Neural cell (in vitro differentiated cells): ENCODE measurements around the gene BMP7. TPM values are rescaled to one million over a fixed set of nuclear protein-coding genes. Genes with fewer than 3 reads are reported as not detected.

ENCODE experiments used
- H2AFZ ChIP-seq: fragments of 200-600, 300-800 bp; sonication (generic), shearing (Covaris generic); 2 replicates; pipeline ENCODE4 v1.6.0; 2014; ENCODE audit warnings: low read depth, mild to moderate bottlenecking, antibody characterized with exemption, low read length, moderate library complexity
- H3F3A ChIP-seq: fragments of 200-600 bp; shearing (Covaris generic); 2 replicates; pipeline ENCODE4 v1.6.1; 2016; ENCODE audit warnings: mild to moderate bottlenecking, moderate library complexity, mixed read lengths, antibody characterized with exemption, low read length; ENCODE audit not compliant: insufficient read depth, poor library complexity, severe bottlenecking
- H3K27ac ChIP-seq: fragments of 200-600, 300-800 bp; sonication (generic), shearing (Covaris generic); 2 replicates; pipeline ENCODE4 v1.5.1; 2014; ENCODE audit warnings: mild to moderate bottlenecking, low read length, moderate library complexity
- H3K27me3 ChIP-seq: fragments of 300-800, 200-600 bp; sonication (generic), shearing (Covaris generic); 2 replicates; pipeline ENCODE4 v1.6.0; 2014; ENCODE audit warnings: mild to moderate bottlenecking, low read depth, low read length, moderate library complexity; ENCODE audit not compliant: insufficient read depth
- H3K36me3 ChIP-seq: fragments of 300-800, 200-600 bp; sonication (generic), shearing (Covaris generic); 2 replicates; pipeline ENCODE4 v1.5.1; 2014; ENCODE audit warnings: mild to moderate bottlenecking, antibody characterized with exemption, low read length, moderate library complexity; ENCODE audit not compliant: insufficient read depth
- H3K4me2 ChIP-seq: fragments of 300-800, 200-600 bp; sonication (generic), shearing (Covaris generic); 2 replicates; pipeline ENCODE4 v1.6.0; 2014; ENCODE audit warnings: mild to moderate bottlenecking, low read length
- H3K4me3 ChIP-seq: fragments of 300-800, 200-600 bp; sonication (generic), shearing (Covaris generic); 2 replicates; pipeline ENCODE4 v1.5.1; 2014; ENCODE audit warnings: mild to moderate bottlenecking, low read length, moderate library complexity
- H3K79me2 ChIP-seq: fragments of 200-600 bp; shearing (Covaris generic); replicated peaks from 2 replicates; pipeline ENCODE4 v1.6.0; 2014; ENCODE audit warnings: mild to moderate bottlenecking, low read length, moderate library complexity; ENCODE audit not compliant: insufficient read depth
- H3K9ac ChIP-seq: fragments of 300-800, 200-600 bp; sonication (generic), shearing (Covaris generic); 2 replicates; pipeline ENCODE4 v1.6.1; 2016; ENCODE audit warnings: mild to moderate bottlenecking, low read length, mixed read lengths
- H3K9me2 ChIP-seq: fragments of 200-600 bp; shearing (Covaris generic); 2 replicates; pipeline ENCODE4 v1.6.1; 2016; ENCODE audit warnings: mild to moderate bottlenecking, low read length, mixed read lengths; ENCODE audit not compliant: insufficient read depth
- H3K9me3 ChIP-seq: fragments of 200-600, 300-800 bp; sonication (generic), shearing (Covaris generic); 2 replicates; pipeline ENCODE4 v1.6.1; 2016; ENCODE audit warnings: mild to moderate bottlenecking, mixed run types, low read length, moderate library complexity, mixed read lengths
- H4K20me1 ChIP-seq: fragments of 200-600 bp; shearing (Covaris generic); 2 replicates; pipeline ENCODE4 v1.6.1; 2016; ENCODE audit warnings: mild to moderate bottlenecking, mixed run types; ENCODE audit not compliant: insufficient read depth
- CTCF ChIP-seq: fragments of 450-650 bp; IDR thresholded peaks from 2 replicates; pipeline ENCODE4 v1.5.1; 2014; ENCODE audit warnings: antibody characterized with exemption, mild to moderate bottlenecking, moderate library complexity; ENCODE audit not compliant: poor library complexity, severe bottlenecking
- EP300 ChIP-seq: fragments of 450-650 bp; conservative IDR thresholded peaks from 2 replicates; pipeline ENCODE4 v1.6.1; 2014; ENCODE audit warnings: antibody characterized with exemption, mild to moderate bottlenecking, moderate library complexity; ENCODE audit not compliant: poor library complexity, severe bottlenecking
- EZH2 ChIP-seq: fragments of 200-600, 300-800 bp; shearing (Covaris generic), sonication (generic); IDR thresholded peaks from 2 replicates; pipeline ENCODE4 v1.6.1; 2014; ENCODE audit warnings: antibody characterized with exemption, low read length, borderline replicate concordance, mild to moderate bottlenecking; ENCODE audit not compliant: insufficient read depth, poor library complexity, severe bottlenecking
- MXI1 ChIP-seq: fragments of 450-650 bp; conservative IDR thresholded peaks from 2 replicates; pipeline ENCODE4 v1.6.1; 2014; ENCODE audit warnings: antibody characterized with exemption, mild to moderate bottlenecking; ENCODE audit not compliant: poor library complexity, severe bottlenecking
- POLR2AphosphoS5 ChIP-seq: IDR thresholded peaks from 2 replicates; pipeline ENCODE4 v1.6.1; 2012
- RAD21 ChIP-seq: fragments of 450-650 bp; conservative IDR thresholded peaks from 2 replicates; pipeline ENCODE4 v1.6.1; 2014; ENCODE audit warnings: antibody characterized with exemption, mild to moderate bottlenecking, moderate library complexity
- REST ChIP-seq: IDR thresholded peaks from 2 replicates; pipeline ENCODE4 v1.6.1; 2012; ENCODE audit warnings: borderline replicate concordance
- SMC3 ChIP-seq: fragments of 450-650 bp; conservative IDR thresholded peaks from 2 replicates; pipeline ENCODE4 v1.6.1; 2014; ENCODE audit warnings: antibody characterized with exemption, mild to moderate bottlenecking, moderate library complexity; ENCODE audit not compliant: poor library complexity
- TAF1 ChIP-seq: IDR thresholded peaks from 2 replicates; pipeline ENCODE4 v1.6.1; 2012; ENCODE audit warnings: low read depth
- polyA plus RNA-seq: library from polyadenylated mRNA; depleted of rRNA; stranded (reverse); fragments of >200 nt; gene quantifications from 2 replicates; pipeline ENCODE4 v1.2.3, GENCODE V29; 2014

BMP7 gene
- polyA plus RNA-seq, 1 donor from 2014 or later: 3.6 TPM

GRCh38 chr20:57282670-57283361 lies 16.4 kb upstream of the BMP7 start:
- no peak overlapping the region for H3K4me3 ChIP-seq
- H3K27ac ChIP-seq: no peak overlapping the region
- H3K9ac ChIP-seq: no peak overlapping the region

GRCh38 chr20:57281900-57282299 lies 15.5 kb upstream of the BMP7 start:
- no peak overlapping the region for H3K4me3 ChIP-seq
- no peak overlapping the region for H3K27ac ChIP-seq
- H3K27me3 ChIP-seq: peaks cover 1% of the 10 kb centered on the region
- no peak overlapping the region for H3K4me2 ChIP-seq
- no peak for TF ChIP-seq EZH2
- no peak for TF ChIP-seq MXI1
- TF ChIP-seq RAD21: no peak
- TF ChIP-seq POLR2AphosphoS5: no peak
- TF ChIP-seq CTCF: no peak
- no peak for TF ChIP-seq EP300
- no peak for TF ChIP-seq TAF1
- no peaks in the 10 kb centered on the region for H3F3A ChIP-seq
- H2AFZ ChIP-seq: no peak overlapping the region
- no peaks in the 10 kb centered on the region for H3K36me3 ChIP-seq
- no peaks in the 10 kb centered on the region for H4K20me1 ChIP-seq
- no peaks in the 10 kb centered on the region for H3K79me2 ChIP-seq
- no peaks in the 10 kb centered on the region for H3K9me3 ChIP-seq
- H3K9ac ChIP-seq: no peak overlapping the region
- H3K9me2 ChIP-seq: no peaks in the 10 kb centered on the region

More at GRCh38 chr20:57282670-57283361, 16.4 kb upstream of the BMP7 start:
- H3K36me3 ChIP-seq: no peaks in the 10 kb centered on the region
- no peaks in the 10 kb centered on the region for H4K20me1 ChIP-seq
- H3K79me2 ChIP-seq: no peaks in the 10 kb centered on the region
- TF ChIP-seq CTCF: no peak
- TF ChIP-seq TAF1: no peak
- no peak for TF ChIP-seq SMC3
- TF ChIP-seq EZH2: no peak
- no peak for TF ChIP-seq MXI1
- no peak for TF ChIP-seq REST
- no peak for TF ChIP-seq EP300
- TF ChIP-seq POLR2AphosphoS5: no peak
- no peak for TF ChIP-seq RAD21
- peaks cover 6% of the 10 kb centered on the region for H3K27me3 ChIP-seq
- no peaks in the 10 kb centered on the region for H3K9me3 ChIP-seq
- H3K9me2 ChIP-seq: no peaks in the 10 kb centered on the region
- no peak overlapping the region for H2AFZ ChIP-seq
- no peaks in the 10 kb centered on the region for H3F3A ChIP-seq
- H3K4me2 ChIP-seq: no peak overlapping the region
